Transverse colon (tissue), 3 donors: ENCODE results near the gene MED29.

Source experiments
- CTCF ChIP-seq, 5 experiments: fragments of 200-600 bp in 3 of 5; fragments of 450-650 bp in 2 of 5; sonication (generic) in 3 of 5; IDR thresholded peaks; 1 replicate in 2 of 5; 2 replicates in 3 of 5; pipeline ENCODE4 v1.5.1; 2016 to 2017; ENCODE audit warnings: antibody characterized with exemption in 5 of 5, inconsistent platforms in 3 of 5, mild to moderate bottlenecking in 2 of 5, moderate library complexity in 1 of 5
- POLR2A ChIP-seq: fragments of 450-650 bp; IDR thresholded peaks from one replicate; pipeline ENCODE4 v1.6.1; 2016; ENCODE audit warnings: antibody characterized with exemption, mild to moderate bottlenecking, moderate library complexity

- TF ChIP-seq CTCF (IDR thresholded peaks at IDR 0.05) (no peak), POLR2A (no peak)
These were observed 41.0 kb upstream of the MED29 start for GRCh38 chr19:39350156-39350555.
